HG03175 (cell line): ENCODE measurements around the gene SLC17A2.

Experiments
- ATAC-seq: cut with Tn5 transposase; IDR thresholded peaks from one replicate; pipeline ENCODE4 v1.9.1; 2021; ENCODE audit warnings: mild to moderate bottlenecking, moderate library complexity; ENCODE audit not compliant: unreplicated experiment

Gene SLC17A2

GRCh38 chr6:25921525-25922203, 8.8 kb downstream of the SLC17A2 start:
- no peak for ATAC-seq

- no peak for ATAC-seq
These were observed 10.8 kb downstream of the SLC17A2 start for GRCh38 chr6:25919657-25920056.

GRCh38 chr6:25918083-25918683, 12.3 kb downstream of the SLC17A2 start:
- ATAC-seq = no peak

GRCh38 chr6:25916789-25917490, 13.6 kb downstream of the SLC17A2 start:
- no peak for ATAC-seq

- ATAC-seq = no peak
These were observed 14.2 kb downstream of the SLC17A2 start for GRCh38 chr6:25916330-25916729.

- ATAC-seq = no peak
These were observed 16.8 kb downstream of the SLC17A2 start for GRCh38 chr6:25913741-25914140.

GRCh38 chr6:25911351-25911750, 19.1 kb downstream of the SLC17A2 start:
- ATAC-seq = no peak

- ATAC-seq = no peak
These were observed 22.9 kb downstream of the SLC17A2 start for GRCh38 chr6:25907475-25908014.

GRCh38 chr6:25903467-25904099, 26.9 kb downstream of the SLC17A2 start:
- no peak for ATAC-seq

- no peak for ATAC-seq
These were observed 28.4 kb downstream of the SLC17A2 start for GRCh38 chr6:25902071-25902470.

- ATAC-seq = no peak
These were observed 29.6 kb downstream of the SLC17A2 start for GRCh38 chr6:25900843-25901242.

- no peak for ATAC-seq
These were observed 30.7 kb downstream of the SLC17A2 start for GRCh38 chr6:25899580-25900408.

- ATAC-seq = no peak
These were observed 31.4 kb downstream of the SLC17A2 start for GRCh38 chr6:25899123-25899522.

GRCh38 chr6:25898289-25898977, 32.1 kb downstream of the SLC17A2 start:
- no peak for ATAC-seq

GRCh38 chr6:25896252-25896651, 34.2 kb downstream of the SLC17A2 start:
- no peak for ATAC-seq

GRCh38 chr6:25895771-25896170, 34.7 kb downstream of the SLC17A2 start:
- no peak for ATAC-seq

GRCh38 chr6:25893778-25894177, 36.7 kb downstream of the SLC17A2 start:
- no peak for ATAC-seq

GRCh38 chr6:25892877-25893276, 37.6 kb downstream of the SLC17A2 start:
- ATAC-seq = no peak

GRCh38 chr6:25889877-25890853, 40.3 kb downstream of the SLC17A2 start:
- no peak for ATAC-seq
